Activated T-cell treated with anti-CD3 and anti-CD28 coated beads for 48 hours (primary cell): ENCODE measurements around the gene EXOSC10.
"Not testable (repeated sequence)": the region's sequence is repeated elsewhere in the genome, so short reads cannot be mapped to it uniquely, and the experiment has no call there.

Source experiments
- DNase-seq: peaks from one replicate; pipeline ENCODE4 v3.0.0-alpha.2; 2020; ENCODE audit warnings: low read depth

The EXOSC10 gene

DNA sequence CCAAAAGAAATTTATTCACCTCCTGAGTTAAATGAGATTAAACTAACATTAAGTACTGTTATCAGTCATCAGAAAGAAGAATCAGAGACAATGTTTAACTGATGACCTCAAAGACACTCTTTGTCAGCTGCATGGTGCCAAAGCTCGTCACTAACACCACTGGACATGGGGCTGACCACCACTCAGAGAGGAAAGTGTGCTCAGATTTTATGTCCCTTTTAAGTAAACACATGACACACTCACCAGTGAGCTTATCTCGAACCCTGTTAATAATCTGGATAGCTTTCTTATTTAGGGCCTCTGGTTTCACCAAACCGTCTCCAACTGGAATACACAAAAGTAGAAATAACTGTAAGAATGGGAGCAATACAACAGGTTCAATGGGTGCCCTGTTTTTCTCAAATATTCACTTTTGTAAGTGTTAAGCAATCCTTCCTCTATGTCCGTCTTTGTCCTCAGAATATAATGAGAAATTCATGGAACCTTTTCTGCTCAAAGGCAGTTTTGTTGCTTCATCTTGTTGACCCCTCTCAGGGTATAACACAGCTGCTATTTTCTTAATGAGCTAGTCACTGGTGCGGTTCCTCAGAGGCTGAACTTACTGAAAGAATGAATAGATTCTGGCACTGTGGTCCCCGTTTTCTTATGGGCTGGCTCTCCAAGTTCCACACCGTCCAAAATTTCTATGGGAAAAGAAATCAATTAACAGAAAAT, 9.5 kb upstream of the EXOSC10 start:
- no peak for DNase-seq

DNA sequence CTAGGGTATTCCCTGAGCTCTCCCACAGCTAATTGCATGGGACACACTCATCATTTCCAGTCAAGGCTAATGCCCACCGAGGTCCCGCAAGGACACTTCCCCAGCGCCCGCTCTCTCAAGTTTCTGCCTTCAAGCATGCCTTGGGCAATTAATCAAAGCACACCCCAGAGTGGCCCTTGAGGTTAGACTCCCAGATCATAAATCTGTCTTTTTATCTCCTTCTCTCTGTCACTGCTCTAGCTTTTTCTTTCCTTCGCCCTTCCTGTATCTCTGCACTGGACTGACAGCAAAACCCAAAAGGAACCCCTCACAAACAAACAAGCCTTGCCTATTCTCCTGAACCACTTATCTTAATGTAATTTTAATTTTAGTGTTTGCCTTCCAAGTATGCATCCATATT, 7.9 kb upstream of the EXOSC10 start:
- DNase-seq: no peak

DNA sequence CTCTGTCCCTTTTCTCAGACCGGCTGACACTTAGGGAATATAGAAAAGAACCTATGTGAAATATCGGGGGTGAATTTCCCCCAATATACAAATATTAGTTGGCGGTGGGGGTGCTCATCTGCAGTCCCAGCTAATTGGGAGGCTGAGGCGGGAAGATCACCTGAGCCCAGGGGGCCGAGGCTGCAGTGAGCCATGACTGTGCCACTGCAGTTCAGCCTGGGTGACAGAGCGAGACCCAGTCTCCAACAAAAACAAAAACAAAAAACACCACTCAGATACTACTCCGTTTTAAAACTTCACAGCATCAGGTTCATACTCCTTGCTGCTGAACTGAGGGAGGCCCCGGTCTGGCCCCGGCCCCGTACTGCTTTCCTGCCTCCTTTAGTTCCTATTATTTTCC, 5.9 kb upstream of the EXOSC10 start:
- no peak for DNase-seq

DNA sequence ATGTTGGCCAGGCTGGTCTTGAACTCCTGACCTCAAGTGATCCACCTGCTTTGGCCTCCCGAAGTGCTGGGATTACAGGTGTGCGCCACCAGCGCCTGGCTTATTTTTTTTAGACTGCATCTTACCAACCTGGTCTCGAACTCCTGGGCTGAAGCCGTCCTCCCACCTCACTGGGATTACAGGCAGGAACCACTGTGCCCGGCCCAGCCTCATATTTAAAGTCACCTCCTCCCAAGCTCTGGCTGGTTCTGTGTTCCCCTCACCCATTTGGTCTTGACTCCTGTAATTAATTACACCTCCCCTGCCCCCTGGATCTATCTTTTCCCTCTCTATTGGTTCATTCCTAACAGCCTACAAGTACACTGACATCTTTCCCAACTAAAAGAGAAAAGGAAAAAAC, 1.7 kb upstream of the EXOSC10 start:
- no peak for DNase-seq

DNA sequence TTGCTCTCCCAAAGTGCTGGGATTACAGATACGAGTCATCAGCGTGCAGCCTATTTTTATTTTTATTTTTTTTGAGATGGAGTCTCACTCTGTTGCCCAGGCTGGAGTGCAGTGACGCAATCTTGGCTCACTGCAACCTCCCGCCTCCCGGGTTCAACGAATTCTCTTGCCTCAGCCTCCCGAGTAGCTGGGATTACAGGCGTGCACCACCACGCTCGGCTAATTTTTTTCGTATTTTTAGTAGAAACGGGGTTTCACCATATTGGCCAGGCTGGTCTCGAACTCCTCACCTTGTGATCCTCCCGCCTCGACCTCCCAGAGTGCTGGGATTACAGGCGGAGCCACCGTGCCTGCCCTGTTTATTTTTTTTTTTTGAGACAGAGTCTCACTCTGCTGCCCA, 1.1 kb upstream of the EXOSC10 start:
- not testable (repeated sequence) for DNase-seq

DNA sequence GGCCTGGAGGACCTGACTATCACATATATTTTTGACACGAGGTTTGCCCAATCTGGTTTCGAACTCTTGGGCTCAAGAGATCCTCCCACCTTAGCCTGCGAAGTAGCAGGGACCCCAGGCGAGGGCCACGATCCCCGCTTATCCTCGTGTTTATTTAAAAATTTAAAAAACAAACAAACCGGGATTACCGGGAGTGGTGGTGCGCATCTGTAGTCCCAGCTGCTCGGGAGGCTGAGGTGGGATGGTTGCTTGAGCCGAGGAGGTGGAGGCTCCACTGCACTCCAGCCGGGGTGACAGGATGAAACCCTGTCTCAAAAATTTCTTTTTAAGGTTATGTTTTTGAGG, 452 bp upstream of the EXOSC10 start:
- DNase-seq: no peak

DNA sequence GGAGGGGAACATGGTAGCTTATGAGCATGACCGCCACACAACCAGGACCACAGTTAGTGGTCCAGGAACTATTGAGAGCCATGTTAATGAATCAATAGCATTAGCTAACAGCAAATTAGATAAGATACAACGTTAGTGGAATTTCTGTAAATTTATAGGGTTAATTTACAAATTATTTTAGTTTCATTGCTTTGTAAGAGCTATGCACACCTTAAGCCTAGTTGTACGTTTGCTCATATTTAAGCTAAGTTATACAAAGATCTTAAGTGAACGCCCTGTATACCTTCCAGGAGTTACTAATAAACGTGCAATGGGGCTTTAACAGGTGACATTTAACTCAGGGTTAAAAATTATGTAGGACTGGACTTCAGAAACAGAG, 749 bp downstream of the EXOSC10 start:
- DNase-seq: no peak

DNA sequence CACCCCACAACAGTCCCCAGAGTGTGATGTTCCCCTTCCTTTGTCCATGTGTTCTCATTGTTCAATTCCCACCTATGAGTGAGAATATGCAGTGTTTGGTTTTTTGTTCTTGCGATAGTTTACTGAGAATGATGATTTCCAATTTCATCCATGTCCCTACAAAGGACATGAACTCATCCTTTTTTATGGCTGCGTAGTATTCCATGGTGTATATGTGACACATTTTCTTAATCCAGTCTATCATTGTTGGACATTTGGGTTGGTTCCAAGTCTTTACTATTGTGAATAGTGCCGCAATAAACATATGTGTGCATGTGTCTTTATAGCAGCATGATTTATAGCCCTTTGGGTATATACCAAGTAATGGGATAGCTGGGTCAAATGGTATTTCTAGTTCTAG, 15.9 kb downstream of the EXOSC10 start:
- not testable (repeated sequence) for DNase-seq

DNA sequence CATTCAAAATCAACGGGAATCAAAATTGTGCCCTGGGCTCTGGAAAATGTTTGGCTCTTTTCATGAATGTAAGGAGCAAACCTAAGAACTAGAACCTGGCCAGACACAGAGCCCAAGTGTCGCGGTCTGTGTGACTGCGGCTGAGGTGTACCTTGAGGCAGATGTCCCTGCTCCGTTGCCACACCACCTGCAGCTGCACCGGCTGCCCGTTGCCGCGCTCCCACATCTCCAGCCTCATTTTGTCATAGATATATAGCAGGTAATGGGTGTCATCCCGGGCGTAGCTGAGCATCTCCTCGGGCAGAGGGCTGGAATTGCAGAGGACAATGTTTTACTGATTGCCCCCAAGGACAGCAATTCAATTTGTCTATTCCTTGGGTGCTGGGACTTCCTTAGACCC, 18.7 kb downstream of the EXOSC10 start:
- DNase-seq: no peak

DNA sequence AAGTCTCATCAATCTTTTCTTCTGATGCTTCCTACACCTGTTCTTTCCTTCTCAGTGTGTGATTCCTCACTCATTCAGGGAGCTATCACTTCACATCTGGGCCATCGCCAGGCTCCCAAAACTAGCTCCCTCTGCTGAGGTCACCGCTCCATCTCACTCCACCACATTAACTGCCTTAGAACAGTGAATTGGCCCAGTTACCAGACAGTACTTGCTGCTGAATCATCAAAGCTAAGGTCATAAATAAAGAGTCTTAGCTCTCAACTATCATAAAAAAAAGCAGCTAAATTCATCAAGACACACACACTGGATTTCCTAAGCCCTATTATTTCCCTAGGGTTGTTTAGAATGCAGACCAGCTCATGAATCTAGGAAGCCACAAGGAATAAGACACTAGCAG, 21.0 kb downstream of the EXOSC10 start:
- DNase-seq: no peak

DNA sequence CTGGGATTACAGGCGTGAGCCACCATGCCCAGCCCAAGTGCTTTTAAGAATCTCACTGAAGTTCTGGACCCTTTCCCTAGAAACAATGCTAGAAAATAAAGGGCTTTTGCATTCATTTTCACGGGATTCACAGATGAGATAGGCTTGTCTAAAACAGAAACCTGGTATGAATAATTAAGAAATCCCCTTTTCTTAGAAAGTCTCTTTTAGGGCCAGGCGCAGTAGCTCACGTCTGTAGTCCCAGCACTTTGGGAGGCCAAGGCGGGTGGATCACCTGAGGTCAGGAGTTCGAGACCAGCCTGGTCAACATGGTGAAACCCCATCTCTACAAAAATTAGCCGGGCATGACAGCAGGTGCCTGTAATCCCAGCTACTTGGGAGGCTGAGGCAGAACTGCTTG, 26.3 kb downstream of the EXOSC10 start:
- DNase-seq: not testable (repeated sequence)

DNA sequence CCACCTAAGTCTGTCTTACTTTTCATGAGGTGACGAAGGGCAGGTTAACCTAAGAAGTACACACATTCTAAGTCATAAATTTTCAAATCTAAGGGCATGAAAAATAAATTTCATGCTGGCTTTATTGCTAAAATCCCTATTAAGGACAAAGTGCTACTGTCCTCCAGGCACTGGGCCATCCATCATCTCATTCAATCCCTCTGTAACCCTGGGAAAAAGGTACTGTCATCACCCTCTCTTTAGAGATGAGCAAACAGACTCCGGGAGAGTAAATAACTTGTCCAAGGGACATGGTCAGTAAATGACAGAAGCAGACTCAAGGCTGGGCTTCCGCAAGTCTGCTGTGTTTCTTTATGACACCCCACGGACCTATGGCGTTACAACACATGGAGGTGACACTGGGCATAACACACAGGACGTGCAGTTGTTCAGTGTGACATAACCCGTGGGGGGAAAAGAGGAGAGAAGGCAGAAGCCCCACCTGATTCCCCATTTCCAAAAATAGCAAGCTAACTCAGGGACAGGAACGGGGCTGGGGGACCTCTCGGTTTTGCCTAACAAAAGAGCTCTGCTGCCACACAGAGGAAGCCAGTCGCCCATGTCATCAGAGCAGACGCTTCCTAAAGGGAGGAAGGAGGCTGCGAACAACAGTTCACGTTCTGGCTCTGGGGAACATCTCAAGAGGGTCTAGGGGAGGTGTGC, 27.3 kb downstream of the EXOSC10 start:
- DNase-seq: no peak

DNA sequence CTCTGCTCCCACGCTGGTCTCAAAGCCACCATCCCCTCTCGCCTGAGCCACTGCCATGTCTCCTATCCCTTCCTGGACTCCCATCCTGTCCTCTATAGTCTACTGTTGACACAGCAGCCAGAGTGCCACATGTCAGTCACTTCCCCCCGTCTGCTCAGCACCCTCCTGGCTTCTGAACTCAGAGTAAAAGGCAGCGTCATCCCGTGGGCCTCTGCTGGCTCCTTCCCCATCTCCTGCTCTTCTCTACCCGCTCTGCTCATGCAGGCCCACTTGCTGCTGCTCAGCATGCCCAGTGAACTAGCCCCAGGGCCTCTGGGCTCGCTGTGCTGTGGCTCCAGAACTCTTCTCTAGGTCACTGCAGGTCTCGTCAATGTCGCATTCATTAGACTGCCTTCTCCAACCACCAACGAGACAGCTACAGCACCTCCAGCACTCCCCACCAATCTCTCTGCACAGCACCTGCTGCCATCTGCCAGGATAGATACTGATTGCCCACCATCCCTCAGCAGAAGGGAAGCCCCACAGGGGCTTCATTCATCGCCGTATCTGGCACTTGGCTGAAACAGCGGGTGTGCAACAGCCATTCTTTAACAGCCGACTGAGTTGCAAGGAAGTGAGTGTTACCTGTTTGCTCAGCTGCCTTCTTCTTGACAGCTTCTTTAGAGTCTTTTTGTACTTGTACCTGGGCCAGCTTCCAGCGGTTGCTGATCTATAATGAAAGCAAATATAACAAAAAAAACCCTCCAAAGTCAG, 28.0 kb downstream of the EXOSC10 start:
- DNase-seq: no peak

DNA sequence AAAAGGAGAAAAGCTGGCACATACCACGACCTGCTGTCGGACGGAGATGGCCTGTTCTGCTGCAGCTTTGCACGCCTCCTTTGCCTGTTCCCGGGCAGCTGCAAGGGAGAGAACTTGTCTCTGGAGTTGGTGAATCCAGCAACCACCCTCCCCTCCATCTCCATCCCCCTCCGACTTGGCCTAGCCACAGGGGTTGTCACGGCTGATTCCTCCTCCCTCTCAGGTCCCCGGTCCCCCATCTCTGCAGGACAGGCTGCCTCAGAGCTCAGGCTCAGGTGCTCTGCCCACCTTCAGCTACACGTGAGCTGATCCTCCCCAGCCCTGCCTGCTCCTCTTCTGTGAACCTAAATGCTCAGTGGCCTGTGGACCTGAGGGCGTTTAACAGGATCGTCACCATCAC, 28.8 kb downstream of the EXOSC10 start:
- DNase-seq: no peak

DNA sequence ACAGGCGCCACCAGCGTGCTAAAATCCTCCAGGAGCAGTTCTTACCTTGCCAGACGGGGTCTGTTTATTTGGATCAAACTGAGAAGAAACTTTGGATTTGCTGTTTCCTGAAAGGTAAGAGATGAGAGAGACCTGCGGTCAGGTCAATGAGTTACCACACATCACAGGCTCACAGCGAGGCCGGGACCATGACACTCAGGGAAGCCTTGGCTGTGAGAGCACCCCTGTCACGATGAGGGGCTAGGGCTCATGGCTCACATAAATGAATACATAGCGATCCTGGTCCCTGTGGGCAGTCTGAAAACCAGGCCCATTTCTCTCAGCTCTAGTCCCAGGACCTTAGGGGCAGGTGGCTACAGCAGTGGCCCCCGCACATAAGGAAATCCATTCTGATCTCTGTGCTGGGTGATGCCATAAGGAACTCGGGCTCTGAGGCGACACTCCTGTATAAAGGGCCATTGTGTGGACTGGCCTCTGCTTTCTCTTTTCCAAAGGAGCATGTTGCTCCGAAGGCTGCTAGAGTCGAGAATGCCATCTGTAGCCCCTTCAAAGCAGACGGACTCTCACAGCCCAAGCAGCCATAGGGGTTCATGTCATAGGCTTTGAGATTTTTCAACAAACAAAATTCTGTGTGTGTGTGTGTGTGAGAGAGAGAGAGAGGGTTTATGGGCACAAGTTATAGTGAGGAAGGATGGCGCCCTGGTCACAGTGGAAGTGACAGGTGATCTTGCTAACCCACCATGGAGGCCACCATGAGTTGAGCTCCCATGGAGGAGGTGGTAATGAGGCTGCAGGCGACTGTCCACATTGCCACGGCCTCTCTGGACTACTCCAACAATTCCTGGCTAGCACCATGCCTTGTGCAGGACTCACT, 30.8 kb downstream of the EXOSC10 start:
- no peak for DNase-seq

DNA sequence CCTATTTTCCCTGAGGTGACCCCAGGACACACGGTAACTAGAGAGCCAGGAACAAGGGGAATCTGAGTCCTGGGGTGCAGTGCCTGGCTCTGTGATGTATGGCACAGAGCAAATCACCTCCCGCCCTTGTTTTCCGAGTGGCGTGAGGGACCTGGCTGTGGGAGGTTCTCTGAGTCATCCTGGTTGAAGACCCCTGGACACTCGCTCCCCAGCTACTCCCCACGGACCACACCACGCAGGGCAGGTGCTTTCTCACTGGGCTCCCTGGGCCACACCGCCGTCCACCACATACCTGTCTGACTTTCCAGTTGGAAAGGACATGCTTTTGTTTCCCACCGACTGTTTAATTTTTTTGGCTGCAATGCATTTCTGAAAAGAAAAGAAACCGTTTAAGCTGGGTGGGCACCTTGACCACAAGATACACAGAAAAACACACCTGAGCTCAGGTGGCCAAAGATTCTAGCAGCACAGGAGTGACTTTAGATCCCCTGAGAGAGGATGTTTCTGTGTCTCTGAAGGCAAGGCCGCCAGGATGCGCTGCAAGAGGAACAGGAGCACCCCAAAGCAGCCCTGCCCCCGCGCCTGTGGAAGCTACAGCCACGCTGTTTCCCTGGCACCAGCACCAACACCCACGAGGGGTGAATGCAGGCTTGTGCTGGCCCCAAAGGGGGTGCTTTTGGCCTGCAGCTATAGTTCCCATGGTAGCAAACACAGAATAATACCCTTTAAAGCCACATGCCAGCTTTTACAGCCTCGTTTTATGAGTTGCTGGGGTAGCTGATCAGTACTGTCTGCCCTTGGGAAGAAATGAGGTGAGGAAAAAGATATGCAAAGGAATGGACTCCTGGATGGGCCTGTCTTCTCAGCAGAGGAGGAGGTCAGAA, 31.7 kb downstream of the EXOSC10 start:
- no peak for DNase-seq

DNA sequence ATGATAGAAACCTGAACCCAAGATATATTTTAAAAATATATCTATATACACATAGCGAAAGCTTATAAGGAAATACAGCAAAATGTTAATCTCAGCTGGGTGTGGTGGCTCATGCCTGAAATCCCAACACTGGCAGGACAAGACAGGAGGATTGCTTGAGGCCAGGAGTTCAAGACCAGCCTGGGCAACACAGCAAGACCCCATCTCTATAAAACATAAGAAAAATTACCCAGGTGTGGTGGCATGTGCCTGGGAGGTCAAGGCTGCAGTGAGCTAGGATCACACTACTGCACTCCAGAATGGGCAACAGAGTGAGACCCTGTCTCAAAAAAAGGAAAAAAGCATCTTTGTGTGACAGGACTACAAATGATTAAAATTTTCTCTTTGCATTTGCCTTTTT, 33.9 kb downstream of the EXOSC10 start:
- no peak for DNase-seq

DNA sequence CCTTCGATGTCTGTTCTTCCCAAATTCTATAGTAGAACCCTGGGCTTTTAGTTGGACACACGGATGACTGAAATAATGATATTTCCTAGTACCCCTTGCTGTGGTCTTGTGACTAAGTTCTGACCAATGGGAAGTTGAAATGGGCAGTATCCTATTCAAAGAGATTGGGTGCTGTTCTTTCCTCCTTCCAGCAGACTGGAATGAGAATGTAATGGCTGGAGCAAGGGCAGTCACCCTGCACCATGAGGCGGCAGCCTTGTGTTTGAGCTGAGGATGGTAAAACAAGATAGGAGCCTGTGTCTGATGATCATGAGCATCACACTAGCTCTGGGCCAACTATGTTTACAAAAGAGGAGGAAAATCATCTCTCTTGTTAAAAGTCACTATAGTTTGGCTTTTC, 34.7 kb downstream of the EXOSC10 start:
- DNase-seq: no peak

DNA sequence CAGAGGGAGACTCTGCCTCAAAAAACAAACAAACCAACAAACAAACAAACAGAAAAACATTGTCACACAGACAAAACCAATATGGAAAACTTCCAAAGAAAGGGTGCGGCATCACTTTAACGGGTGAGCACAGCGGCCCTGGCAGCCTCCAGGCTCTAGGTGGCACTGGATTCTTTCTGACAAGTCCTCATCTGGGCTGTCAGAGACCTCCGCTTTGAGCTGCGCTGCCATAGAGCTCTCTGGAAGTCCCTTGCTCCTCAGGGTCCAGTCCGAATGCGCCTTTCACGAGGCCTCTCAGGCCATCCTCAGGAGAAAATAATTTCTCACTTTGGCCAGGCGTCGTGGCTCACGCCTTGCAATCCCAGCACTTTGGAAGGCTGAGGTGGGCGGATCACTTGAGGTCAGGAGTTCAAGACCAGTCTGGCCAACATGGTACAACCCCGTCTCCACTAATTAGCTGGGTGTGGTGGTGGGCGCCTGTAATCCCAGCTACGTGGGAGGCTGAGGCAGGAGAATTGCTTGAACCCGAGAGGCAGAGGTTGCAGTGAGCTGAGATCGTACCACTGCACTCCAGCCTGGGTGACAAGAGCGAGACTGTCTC, 35.6 kb downstream of the EXOSC10 start:
- not testable (repeated sequence) for DNase-seq

DNA sequence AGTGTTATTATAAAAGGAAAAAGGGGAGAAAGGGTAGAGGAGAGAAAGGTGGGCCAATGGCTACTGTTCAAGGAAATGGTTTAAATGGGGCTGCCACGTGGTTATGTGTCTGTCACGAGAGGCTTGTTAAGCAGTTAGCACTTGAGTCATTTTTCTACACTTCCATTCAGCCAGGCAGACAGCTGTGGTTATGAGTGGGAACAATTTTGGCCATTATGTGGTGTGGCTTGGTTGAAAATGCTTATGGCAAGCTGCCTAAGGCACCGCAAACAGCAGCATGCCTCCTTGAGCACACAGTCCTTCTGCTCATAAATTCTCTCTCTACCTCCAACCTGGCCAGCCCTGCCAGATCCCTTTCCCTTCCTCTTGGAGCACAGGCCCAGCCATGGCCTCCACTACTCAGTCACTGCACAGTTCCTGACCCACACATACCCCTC, 36.7 kb downstream of the EXOSC10 start:
- no peak for DNase-seq
